GM10248 (cell line): ENCODE results near the gene YIF1B.

Experiments used
- CTCF ChIA-PET: fragments of 300-600 bp; sonication (Branson Sonifier 250); formaldehyde crosslinking; extraction: SDS; loops from one replicate; lab custom pipeline; 2021; ENCODE audit warnings: antibody characterized with exemption; lab: Yijun Ruan, JAX
- POLR2A ChIA-PET: fragments of 350-650 bp; sonication (Branson Sonifier 250); formaldehyde crosslinking; extraction: SDS; loops from one replicate; lab custom pipeline; 2020; ENCODE audit warnings: antibody characterized with exemption; lab: Yijun Ruan, JAX
- DNase-seq: peaks from one replicate; pipeline ENCODE4 v3.0.0; 2012; ENCODE audit errors: extremely low spot score
- CTCF ChIP-seq: IDR thresholded peaks from 2 replicates; pipeline ENCODE4 v1.5.1; 2012; ENCODE audit warnings: mild to moderate bottlenecking, low read depth; ENCODE audit errors: extremely low read depth, missing control alignments, control extremely low read depth

Gene YIF1B

GRCh38 chr19:38273499-38273898 is 42.2 kb downstream of the YIF1B start:
- TF ChIP-seq CTCF, result no peak
- ChIA-PET POLR2A (no interaction called here), CTCF (no interaction called here)
- no peak for DNase-seq

- TF ChIP-seq CTCF, result no peak
- CTCF ChIA-PET, result interaction anchor here (1.3 kb wide), 1 partner anchor 19 kb away, joined by 4 read pairs; no protein-coding TSS in a partner anchor
- POLR2A ChIA-PET, result no interaction called here
- no peak for DNase-seq
These were observed 45.1 kb downstream of the YIF1B start for GRCh38 chr19:38270587-38271167.

- ChIA-PET POLR2A (interaction anchor here (0.7 kb wide), 1 partner anchor 449 kb away, joined by 9 read pairs; no protein-coding TSS in a partner anchor), CTCF (interaction anchor here (1.0 to 3.6 kb wide), 2 partner anchors 25 to 30 kb away, joined by 3 to 16 read pairs; no protein-coding TSS in a partner anchor)
- DNase-seq, result no peak
- TF ChIP-seq CTCF, result no peak
These were observed 47.2 kb downstream of the YIF1B start for GRCh38 chr19:38268539-38268938.

- TF ChIP-seq CTCF, result no peak
- ChIA-PET CTCF (interaction anchor here (1.0 to 3.6 kb wide), 2 partner anchors 24 to 31 kb away, joined by 3 to 16 read pairs; no protein-coding TSS in a partner anchor), POLR2A (no interaction called here)
- no peak for DNase-seq
These were observed 47.8 kb downstream of the YIF1B start for GRCh38 chr19:38267761-38268483.

- no peak for DNase-seq
- ChIA-PET CTCF (interaction anchor here (1.5 to 3.6 kb wide), 3 partner anchors 14 to 23 kb away, joined by 4 to 16 read pairs (median 9); no protein-coding TSS in a partner anchor), POLR2A (no interaction called here)
- TF ChIP-seq CTCF, result no peak
These were observed 48.7 kb downstream of the YIF1B start for GRCh38 chr19:38266981-38267597.

- TF ChIP-seq CTCF, result no peak
- ChIA-PET CTCF (interaction anchor here (1.0 to 3.6 kb wide), 10 partner anchors 10 to 364 kb away, joined by 3 to 16 read pairs (median 4); partner anchors contain the start of gene CATSPERG), POLR2A (no interaction called here)
- no peak for DNase-seq
These were observed 49.8 kb downstream of the YIF1B start for GRCh38 chr19:38265921-38266429.
